LNCaP clone FGC (cell line): ENCODE data around the gene IL1RAPL1.

Experiments used
- DNase-seq: peaks from one replicate; pipeline ENCODE4 v3.0.0-alpha.2; 2011; ENCODE audit warnings: low read depth
- H3K4me3 ChIP-seq: 2 replicates; pipeline ENCODE4 v1.5.1; 2011; ENCODE audit warnings: mild to moderate bottlenecking, low read depth, low read length, control low read depth
- TF ChIP-seq, protein P1 (sequence below): IDR thresholded peaks from 2 replicates; pipeline ENCODE4 v1.5.1; 2012; ENCODE audit warnings: mild to moderate bottlenecking; ENCODE audit not compliant: control insufficient read depth, insufficient read depth; ENCODE audit errors: extremely low read depth

Gene IL1RAPL1

DNA sequence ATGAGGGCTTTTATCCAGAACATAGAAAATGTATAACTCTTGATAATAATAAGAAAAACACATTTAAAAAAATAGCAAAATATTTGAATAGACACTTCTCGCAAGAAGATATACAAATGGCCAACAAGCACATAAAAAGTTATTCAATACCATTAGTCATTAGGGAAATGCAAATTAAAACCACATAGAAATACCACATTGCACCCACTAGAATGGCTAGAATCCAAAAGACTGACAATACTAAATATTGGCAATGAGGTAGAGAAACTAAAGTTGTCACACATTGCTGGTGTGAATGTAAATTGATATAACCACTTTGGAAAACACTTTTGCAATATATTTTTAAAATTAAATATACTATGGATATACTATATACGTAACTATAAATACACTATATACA lies 873.8 kb downstream of the IL1RAPL1 start:
- TF ChIP-seq, protein P1, sequence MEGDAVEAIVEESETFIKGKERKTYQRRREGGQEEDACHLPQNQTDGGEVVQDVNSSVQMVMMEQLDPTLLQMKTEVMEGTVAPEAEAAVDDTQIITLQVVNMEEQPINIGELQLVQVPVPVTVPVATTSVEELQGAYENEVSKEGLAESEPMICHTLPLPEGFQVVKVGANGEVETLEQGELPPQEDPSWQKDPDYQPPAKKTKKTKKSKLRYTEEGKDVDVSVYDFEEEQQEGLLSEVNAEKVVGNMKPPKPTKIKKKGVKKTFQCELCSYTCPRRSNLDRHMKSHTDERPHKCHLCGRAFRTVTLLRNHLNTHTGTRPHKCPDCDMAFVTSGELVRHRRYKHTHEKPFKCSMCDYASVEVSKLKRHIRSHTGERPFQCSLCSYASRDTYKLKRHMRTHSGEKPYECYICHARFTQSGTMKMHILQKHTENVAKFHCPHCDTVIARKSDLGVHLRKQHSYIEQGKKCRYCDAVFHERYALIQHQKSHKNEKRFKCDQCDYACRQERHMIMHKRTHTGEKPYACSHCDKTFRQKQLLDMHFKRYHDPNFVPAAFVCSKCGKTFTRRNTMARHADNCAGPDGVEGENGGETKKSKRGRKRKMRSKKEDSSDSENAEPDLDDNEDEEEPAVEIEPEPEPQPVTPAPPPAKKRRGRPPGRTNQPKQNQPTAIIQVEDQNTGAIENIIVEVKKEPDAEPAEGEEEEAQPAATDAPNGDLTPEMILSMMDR: no peak
- H3K4me3 ChIP-seq: no peak overlapping the region
- DNase-seq: no peak

DNA sequence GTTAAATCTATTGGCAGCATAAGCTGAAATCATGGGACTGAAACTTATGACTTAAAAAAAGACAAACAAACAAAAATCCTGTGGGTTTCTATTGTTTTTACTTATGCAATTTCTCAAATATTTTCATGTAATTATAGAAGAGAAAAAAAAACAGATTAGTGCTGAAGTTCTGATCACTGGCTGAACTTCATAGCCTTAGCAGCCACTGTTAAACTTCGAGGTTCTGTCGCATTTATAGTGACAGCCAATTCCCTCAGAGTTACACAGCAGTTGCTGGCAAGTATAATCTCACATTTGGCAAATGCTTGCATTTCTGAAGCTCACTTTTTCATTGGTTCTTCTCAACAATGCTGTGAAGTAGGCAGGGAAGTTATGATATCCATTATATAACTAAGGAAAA lies 879.2 kb downstream of the IL1RAPL1 start:
- TF ChIP-seq, protein P1: no peak
- H3K4me3 ChIP-seq: no peak overlapping the region
- DNase-seq: no peak

DNA sequence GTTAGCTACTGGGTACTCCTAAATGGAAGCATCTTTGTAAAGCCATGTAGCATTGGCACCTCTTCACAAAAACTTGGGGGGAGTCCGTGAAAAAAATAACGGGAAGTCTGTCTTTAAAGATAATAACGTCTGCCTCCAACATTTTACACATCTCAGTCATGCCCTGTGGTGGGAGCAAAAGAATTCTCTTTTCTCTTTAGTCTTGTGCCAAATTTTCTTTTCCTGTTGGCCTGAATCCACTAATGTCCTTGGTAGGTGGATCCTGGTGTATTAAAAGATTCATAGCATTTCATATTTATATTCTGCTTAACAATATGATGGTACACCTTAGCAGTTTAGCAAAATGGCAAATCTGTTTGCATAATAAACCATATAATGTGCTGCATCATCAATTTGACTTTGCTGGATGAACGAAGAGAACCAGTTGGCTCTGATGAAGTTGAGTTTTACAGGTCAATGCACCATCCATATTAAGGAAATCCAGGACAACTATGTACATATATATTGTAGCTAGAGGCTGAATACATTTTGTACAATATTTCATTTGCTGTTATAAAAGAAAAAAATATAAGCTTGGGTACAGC lies 881.8 kb downstream of the IL1RAPL1 start:
- no peak overlapping the region for H3K4me3 ChIP-seq
- TF ChIP-seq, protein P1: no peak
- no peak for DNase-seq

DNA sequence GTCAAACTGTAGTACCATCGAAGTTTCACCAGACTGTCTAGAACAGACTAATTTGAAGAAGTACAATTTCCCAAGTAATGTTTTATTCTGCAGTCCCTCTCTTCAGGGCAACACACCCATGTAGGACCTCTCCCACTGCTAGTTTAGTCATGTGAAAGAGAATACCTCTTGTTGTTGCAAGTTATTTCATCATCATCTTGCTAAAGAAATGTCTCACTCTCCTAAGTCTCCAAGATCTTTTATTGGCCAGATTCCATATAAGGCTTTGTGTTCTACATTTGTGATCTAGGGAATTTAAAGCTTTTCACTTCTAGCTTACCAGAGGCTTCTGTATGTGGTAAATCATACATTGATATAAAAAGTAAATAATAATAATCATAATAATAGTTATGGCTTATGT lies 882.8 kb downstream of the IL1RAPL1 start:
- no peak for DNase-seq
- H3K4me3 ChIP-seq: no peak overlapping the region
- TF ChIP-seq, protein P1: no peak

DNA sequence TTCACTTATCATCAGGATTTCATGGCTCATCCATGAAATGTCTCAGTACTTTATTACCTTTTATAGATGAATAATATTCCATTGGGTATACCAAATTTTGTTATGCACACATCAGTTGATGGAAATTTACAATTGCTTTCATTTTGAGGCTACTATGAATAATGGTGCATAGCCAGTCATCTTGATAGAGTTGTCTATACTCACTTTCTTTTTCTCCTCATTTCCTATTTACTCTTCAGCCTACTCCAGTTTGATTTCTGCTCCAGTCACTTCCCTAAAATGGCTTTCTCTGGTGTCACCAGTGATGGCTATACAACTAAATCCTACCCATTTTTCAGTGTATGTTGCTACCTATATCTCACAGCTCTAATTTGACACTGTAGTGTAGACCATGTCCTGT lies 884.6 kb downstream of the IL1RAPL1 start:
- TF ChIP-seq, protein P1: no peak
- no peak overlapping the region for H3K4me3 ChIP-seq
- no peak for DNase-seq

DNA sequence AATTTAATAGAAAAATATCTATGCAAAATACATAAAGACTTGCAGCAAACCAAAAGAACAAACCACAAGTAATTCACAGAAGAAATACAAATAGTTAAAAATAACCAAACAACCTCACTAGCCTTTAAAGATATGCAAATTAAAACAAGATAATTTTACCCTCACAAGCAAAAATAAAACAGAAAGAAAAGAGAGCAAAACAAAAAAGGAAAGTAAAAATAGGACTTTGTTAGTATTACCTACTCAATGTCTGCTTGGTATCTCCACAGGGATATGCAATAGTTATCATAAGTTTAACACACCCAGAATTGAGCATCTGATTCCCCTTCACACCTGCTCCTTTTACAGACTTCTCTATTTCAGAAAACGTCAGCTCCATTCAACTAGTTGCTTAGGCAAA lies 890.6 kb downstream of the IL1RAPL1 start:
- H3K4me3 ChIP-seq: no peak overlapping the region
- DNase-seq: no peak
- TF ChIP-seq, protein P1: no peak
